Mucosa of descending colon (tissue), 3 donors: ENCODE results near the gene KDM2A. TPM values are rescaled to one million over a fixed set of nuclear protein-coding genes. Genes with fewer than 3 reads are reported as not detected.
A peak's percentile ranks its signal among the peaks of the same experiment; 100 is the strongest.

ENCODE experiments used
- ATAC-seq: fragments of 200-7000 bp; cut with Tn5 transposase; one replicate; pipeline ENCODE4 v1.9.1; 2020; ENCODE audit warnings: mild to moderate bottlenecking, moderate library complexity
- DNase-seq, 3 donors: peaks; one replicate each; pipeline ENCODE4 v3.0.0-alpha.2; 2020
- H3K36me3 ChIP-seq: fragments of 200-600 bp; one replicate; pipeline ENCODE4 v1.8.0; 2021; ENCODE audit warnings: low read depth, mild to moderate bottlenecking
- H3K4me1 ChIP-seq: fragments of 200-600 bp; one replicate; pipeline ENCODE4 v1.8.0; 2021; ENCODE audit warnings: low read depth, mild to moderate bottlenecking
- H3K4me3 ChIP-seq: fragments of 200-600 bp; one replicate; pipeline ENCODE4 v1.8.0; 2021; ENCODE audit warnings: mild to moderate bottlenecking
- H3K9me3 ChIP-seq: fragments of 200-600 bp; one replicate; pipeline ENCODE4 v1.8.0; 2021; ENCODE audit warnings: mild to moderate bottlenecking
- intact Hi-C, 2 donors: fragments of 100-400 bp; cut with DNase I in 1 of 2; cut with micrococcal nuclease in 1 of 2; formaldehyde crosslinking; loops; one replicate each; pipeline versions ENCODE4 v1.11.0 to v1.11.1; 2022; cut with DNase I, micrococcal nuclease
- total RNA-seq, 3 donors: library from RNA; stranded (reverse); fragmentation: NEBNext Ultra II Directional in 2 of 3; extraction: Animal tissue kit (Norgen Biotek cat#: 25700) in 2 of 3; gene quantifications; one replicate each; pipeline versions ENCODE4 v1.2.1 to v1.2.4, GENCODE V29; 2021 to 2023
- TF ChIP-seq, protein P1 (sequence below): fragments of 200-600 bp; IDR thresholded peaks from one replicate; pipeline ENCODE4 v1.8.0; 2022; ENCODE audit warnings: antibody characterized with exemption, mild to moderate bottlenecking
- donor health status: DM: no; HTN: no; CAD: no; lungs with moderate emphysema.
- donor health status: DM: no; HTN: no; CAD: no.
- donor health status: DM: no; HTN: yes; CAD: no.

KDM2A gene
- total RNA-seq, 3 donors from 2014 or later, result 67.2 to 84.6 (median 77.1) TPM

DNA sequence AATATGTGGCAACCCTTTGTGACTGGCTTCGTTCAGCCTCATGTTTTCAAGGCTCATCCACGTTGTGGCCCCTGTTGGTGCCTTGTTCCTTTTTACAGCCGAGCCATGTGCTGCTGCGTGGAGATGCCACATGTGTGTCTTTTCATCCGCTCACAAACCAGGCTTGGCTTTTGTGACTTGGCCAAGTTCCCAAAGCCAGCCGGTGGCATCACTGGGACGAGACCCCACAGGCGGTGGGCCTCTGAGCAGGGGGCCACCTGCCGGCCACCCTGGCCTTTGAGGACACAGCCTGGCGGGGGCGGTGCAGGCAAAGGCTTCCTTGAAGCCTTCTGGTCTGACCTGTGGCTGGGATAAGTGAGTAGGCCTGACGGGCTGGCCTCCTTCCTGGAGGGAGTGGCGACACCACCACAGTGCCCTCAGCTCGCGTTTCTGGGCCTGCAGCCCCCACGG, 157.7 kb downstream of the KDM2A start:
- Histone ChIP-seq H3K4me1 (peaks cover 62% of the 10 kb centered on the region), H3K36me3 (peaks cover 8% of the 10 kb centered on the region), H3K4me3 (no peak overlapping the region), H3K9me3 (no peaks in the 10 kb centered on the region)
- TF ChIP-seq, protein P1, sequence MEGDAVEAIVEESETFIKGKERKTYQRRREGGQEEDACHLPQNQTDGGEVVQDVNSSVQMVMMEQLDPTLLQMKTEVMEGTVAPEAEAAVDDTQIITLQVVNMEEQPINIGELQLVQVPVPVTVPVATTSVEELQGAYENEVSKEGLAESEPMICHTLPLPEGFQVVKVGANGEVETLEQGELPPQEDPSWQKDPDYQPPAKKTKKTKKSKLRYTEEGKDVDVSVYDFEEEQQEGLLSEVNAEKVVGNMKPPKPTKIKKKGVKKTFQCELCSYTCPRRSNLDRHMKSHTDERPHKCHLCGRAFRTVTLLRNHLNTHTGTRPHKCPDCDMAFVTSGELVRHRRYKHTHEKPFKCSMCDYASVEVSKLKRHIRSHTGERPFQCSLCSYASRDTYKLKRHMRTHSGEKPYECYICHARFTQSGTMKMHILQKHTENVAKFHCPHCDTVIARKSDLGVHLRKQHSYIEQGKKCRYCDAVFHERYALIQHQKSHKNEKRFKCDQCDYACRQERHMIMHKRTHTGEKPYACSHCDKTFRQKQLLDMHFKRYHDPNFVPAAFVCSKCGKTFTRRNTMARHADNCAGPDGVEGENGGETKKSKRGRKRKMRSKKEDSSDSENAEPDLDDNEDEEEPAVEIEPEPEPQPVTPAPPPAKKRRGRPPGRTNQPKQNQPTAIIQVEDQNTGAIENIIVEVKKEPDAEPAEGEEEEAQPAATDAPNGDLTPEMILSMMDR, result no peak
- DNase-seq (peak; percentile 65 to 86 (median 76)), ATAC-seq (peak; percentile 71)
- intact Hi-C loops, result no loop called here

DNA sequence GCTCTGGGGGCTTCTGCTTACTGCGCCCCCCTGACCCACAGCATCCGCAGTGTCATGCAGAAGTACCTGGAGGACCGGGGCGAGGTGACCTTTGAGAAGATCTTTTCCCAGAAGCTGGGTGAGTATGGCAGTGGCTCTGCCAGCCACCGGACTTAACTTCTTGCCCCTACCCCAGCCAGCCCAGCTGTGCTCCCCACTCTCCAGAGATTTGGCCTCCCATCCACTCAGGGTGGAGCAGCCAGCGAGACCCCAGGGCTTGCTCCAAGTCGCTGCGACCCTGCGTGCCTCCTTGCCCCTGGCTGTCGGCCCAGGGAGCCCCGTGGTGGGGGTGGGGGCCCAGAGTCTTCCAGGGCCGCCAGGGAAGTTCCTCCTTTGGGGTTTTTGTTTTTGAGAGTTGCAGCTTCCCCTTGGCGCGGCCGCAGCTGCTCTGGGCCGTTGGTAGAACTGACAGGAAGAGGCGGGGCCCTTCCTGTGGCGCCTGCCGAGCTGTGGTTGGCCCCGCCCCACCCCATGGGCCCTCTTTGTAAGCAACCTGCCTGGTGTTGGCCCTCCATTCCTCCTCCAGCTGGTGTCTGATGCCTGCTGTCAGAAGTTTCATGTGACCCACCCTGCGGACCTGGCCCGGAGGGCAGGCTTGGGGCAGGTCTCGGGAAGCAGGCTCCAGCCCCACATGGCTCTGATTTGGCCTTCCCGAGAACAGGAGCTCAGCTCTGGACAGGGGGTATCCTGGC, 158.3 kb downstream of the KDM2A start:
- Histone ChIP-seq H3K4me1 (peaks cover 56% of the 10 kb centered on the region), H3K9me3 (no peaks in the 10 kb centered on the region), H3K36me3 (peaks cover 8% of the 10 kb centered on the region), H3K4me3 (no peak overlapping the region)
- DNase-seq (peak; percentile 92 to 98 (median 93)), ATAC-seq (peak; percentile 92)
- intact Hi-C loops, result no loop called here
- TF ChIP-seq, protein P1, result no peak

DNA sequence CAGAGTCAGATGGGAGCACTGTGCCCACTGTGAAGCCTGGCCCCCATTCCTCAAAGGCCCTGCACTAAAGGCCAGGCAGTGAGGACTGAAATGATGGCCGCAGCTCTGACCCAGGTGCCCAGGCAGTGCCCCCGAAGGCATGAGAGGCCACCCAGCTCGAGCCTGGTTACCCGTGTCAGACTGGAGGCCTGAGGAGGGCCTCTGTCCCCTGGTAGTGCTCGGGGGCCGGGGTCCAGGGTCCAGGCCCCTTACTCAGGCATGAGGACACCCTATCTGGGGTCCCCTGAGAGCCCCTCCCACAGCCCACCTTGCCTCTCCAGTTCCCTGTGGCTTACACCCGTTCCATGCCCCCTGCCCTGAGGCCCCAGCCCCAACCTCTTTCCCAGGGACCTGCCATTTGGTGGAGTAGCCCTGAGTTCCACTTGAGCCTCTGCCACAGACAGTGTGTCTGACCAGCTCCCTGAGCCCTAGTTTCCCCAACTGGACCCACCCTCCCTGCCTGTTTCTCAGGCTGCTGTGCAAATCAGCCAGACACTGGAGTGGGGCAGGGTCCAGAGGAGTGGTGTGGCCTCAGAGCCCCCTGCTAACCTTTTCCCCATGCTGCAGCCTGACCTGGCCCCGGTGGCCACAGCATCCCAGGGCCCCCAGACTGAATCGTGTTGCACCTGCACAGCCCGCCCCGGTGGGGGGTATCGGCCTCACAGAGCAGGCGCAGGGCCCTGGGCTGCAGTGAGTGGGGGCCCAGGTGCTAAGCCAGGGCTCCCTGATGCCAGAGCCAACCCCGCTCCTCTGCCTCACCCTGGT, 159.3 kb downstream of the KDM2A start:
- ATAC-seq (no peak), DNase-seq (peak in 2 of 3 donors; percentile 35 to 68)
- Histone ChIP-seq H3K9me3 (no peaks in the 10 kb centered on the region), H3K4me3 (no peak overlapping the region), H3K4me1 (peaks cover 48% of the 10 kb centered on the region), H3K36me3 (peaks cover 8% of the 10 kb centered on the region)
- intact Hi-C loops, result no loop called here
- TF ChIP-seq, protein P1, result no peak

- Histone ChIP-seq H3K4me1 (peaks cover 41% of the 10 kb centered on the region), H3K9me3 (no peaks in the 10 kb centered on the region), H3K36me3 (peaks cover 12% of the 10 kb centered on the region), H3K4me3 (no peak overlapping the region)
- DNase-seq, result peak in 2 of 3 donors; percentile 21 to 48
- intact Hi-C loops, result no loop called here
- TF ChIP-seq, protein P1, result no peak
- ATAC-seq, result no peak
These were observed 160.0 kb downstream of the KDM2A start for GRCh38 chr11:67278939-67279588.

DNA sequence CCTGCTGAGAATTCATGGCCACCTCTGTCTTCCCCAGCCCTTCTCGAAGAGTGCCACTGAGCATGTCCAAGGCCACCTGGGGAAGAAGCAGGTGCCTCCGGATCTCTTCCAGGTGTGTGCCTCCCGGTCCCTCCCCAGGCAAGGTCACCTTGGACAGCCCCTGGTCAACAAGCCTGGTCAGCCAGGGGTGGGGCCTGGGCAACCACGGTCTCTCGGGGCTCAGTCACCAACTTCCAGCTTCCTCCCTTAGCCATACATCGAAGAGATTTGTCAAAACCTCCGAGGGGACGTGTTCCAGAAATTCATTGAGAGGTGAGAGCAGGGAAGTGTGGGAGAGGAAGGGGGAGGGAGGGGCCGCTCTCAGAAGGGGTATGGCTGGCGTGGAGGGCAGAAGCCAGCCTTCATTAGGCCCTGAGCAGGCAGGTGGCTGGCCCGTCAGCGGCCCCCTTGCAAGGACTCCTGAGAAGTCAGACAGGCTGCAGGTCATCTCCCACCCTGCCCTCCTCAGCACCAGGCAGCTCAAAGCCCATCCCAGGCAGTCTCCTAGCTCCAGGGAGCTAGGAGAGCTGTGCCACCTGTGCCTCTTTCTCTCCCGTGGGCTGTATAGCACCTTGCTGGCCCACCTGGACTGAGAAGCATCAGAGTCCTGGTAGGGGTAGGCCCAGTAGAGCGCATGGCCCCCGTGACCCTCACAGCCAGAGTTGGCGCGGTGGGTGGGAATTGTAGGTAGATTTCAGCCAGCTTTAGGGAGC, 160.7 kb downstream of the KDM2A start:
- ATAC-seq (no peak), DNase-seq (peak in 2 of 3 donors; percentile 29 to 45)
- intact Hi-C loops, result no loop called here
- Histone ChIP-seq H3K4me1 (peaks cover 37% of the 10 kb centered on the region), H3K9me3 (no peaks in the 10 kb centered on the region), H3K4me3 (no peak overlapping the region), H3K36me3 (peaks cover 13% of the 10 kb centered on the region)
- TF ChIP-seq, protein P1, result no peak
